HepG2 (cell line): ENCODE results near the gene FTL. TPM values are rescaled to one million over a fixed set of nuclear protein-coding genes. Genes with fewer than 3 reads are reported as not detected.

Experiments used
- ARNT2 ChIP-seq: sonication (generic); formaldehyde crosslinking; IDR thresholded peaks from 2 replicates; pipeline ENCODE4 v1.8.0; 2022; ENCODE audit warnings: mild to moderate bottlenecking, low read depth, missing genetic modification reagents, moderate library complexity
- CENPBD1 ChIP-seq: sonication (generic); formaldehyde crosslinking; IDR thresholded peaks from 2 replicates; pipeline ENCODE4 v1.8.0; 2022; ENCODE audit warnings: missing genetic modification reagents, low read depth, mild to moderate bottlenecking, borderline replicate concordance
- KDM4B ChIP-seq: sonication (generic); formaldehyde crosslinking; IDR thresholded peaks from 2 replicates; pipeline ENCODE4 v1.4.0; 2020; ENCODE audit warnings: missing genetic modification reagents
- MYC ChIP-seq: sonication (generic); formaldehyde crosslinking; IDR thresholded peaks from 2 replicates; pipeline ENCODE4 v1.9.0; 2021; ENCODE audit warnings: missing genetic modification reagents, borderline replicate concordance
- NONO ChIP-seq, 2 experiments: fragments of 450-650 bp in 1 of 2; sonication (generic) in 1 of 2; formaldehyde crosslinking in 1 of 2; IDR thresholded peaks in 1 of 2; conservative IDR thresholded peaks in 1 of 2; 2 replicates each; pipeline versions ENCODE4 v1.6.1 to v1.8.0; 2017 to 2022; ENCODE audit warnings: mild to moderate bottlenecking in 1 of 2, missing genetic modification reagents in 1 of 2, moderate library complexity in 1 of 2
- RXRA ChIP-seq: sonication (generic); formaldehyde crosslinking; IDR thresholded peaks from 2 replicates; pipeline ENCODE4 v1.5.1; 2020; ENCODE audit warnings: missing genetic modification reagents
- SKIL ChIP-seq: sonication (generic); formaldehyde crosslinking; IDR thresholded peaks from 2 replicates; pipeline ENCODE4 v1.8.0; 2022; ENCODE audit warnings: missing genetic modification reagents, mild to moderate bottlenecking, moderate library complexity, borderline replicate concordance
- SP1 ChIP-seq, 2 experiments: fragments of 450-650 bp in 1 of 2; sonication (generic) in 1 of 2; formaldehyde crosslinking in 1 of 2; IDR thresholded peaks; 2 replicates each; pipeline versions ENCODE4 v1.4.0 to v1.6.1; 2016 to 2020; ENCODE audit warnings: missing genetic modification reagents in 1 of 2
- STAT6 ChIP-seq: sonication (generic); formaldehyde crosslinking; IDR thresholded peaks from 2 replicates; pipeline ENCODE4 v1.4.0; 2020; ENCODE audit warnings: missing genetic modification reagents, mild to moderate bottlenecking, borderline replicate concordance
- TBX2 ChIP-seq: sonication (generic); formaldehyde crosslinking; IDR thresholded peaks from 2 replicates; pipeline ENCODE4 v1.5.0; 2020; ENCODE audit warnings: missing genetic modification reagents, mild to moderate bottlenecking, borderline replicate concordance
- TEAD2 ChIP-seq: sonication (generic); formaldehyde crosslinking; IDR thresholded peaks from 2 replicates; pipeline ENCODE4 v1.9.0; 2021; ENCODE audit warnings: missing genetic modification reagents
- ZBTB49 ChIP-seq: sonication (generic); formaldehyde crosslinking; IDR thresholded peaks from 2 replicates; pipeline ENCODE4 v1.4.0; 2020; ENCODE audit warnings: missing genetic modification reagents, borderline replicate concordance
- ZNF20 ChIP-seq: sonication (generic); formaldehyde crosslinking; IDR thresholded peaks from 2 replicates; pipeline ENCODE4 v1.4.0; 2020; ENCODE audit warnings: mild to moderate bottlenecking, moderate library complexity, missing genetic modification reagents
- ZNF607 ChIP-seq: sonication (generic); formaldehyde crosslinking; IDR thresholded peaks from 2 replicates; pipeline ENCODE4 v1.5.1; 2020; ENCODE audit warnings: missing genetic modification reagents, mild to moderate bottlenecking, borderline replicate concordance
- ZNF687 ChIP-seq: sonication (generic); formaldehyde crosslinking; IDR thresholded peaks from 2 replicates; pipeline ENCODE4 v1.5.1; 2020; ENCODE audit warnings: mild to moderate bottlenecking, missing genetic modification reagents, moderate library complexity
- polyA plus RNA-seq, 8 experiments: library from polyadenylated mRNA; depleted of rRNA in 3 of 8; stranded (reverse) in 7 of 8; unstranded in 1 of 8; fragments of >200 nt; fragmentation: Illumina TruSeq in 4 of 8; extraction: Trizol in 4 of 8; gene quantifications; 2 replicates each; pipeline versions ENCODE4 v1.2.1 to v1.2.3, GENCODE V29; 2011 to 2016; ENCODE audit warnings: low read depth in 4 of 8, missing spikeins in 1 of 8, mixed read lengths in 1 of 8; ENCODE audit not compliant: insufficient read depth in 1 of 8
- total RNA-seq, 5 experiments: library from RNA; depleted of rRNA; stranded (reverse); fragments of >200 nt; fragmentation: Illumina TruSeq; extraction: Trizol; gene quantifications; 2 replicates each; pipeline ENCODE4 v1.2.3, GENCODE V29; 2016; ENCODE audit warnings: low read depth in 1 of 5

FTL gene
- total and polyA plus RNA-seq, 2 of the 13 experiments (the other 11 are each of a cell fraction or from before 2014, with no cell fraction given) = 2,721 to 8,800 TPM

- TF ChIP-seq ZNF687 (CRISPR knock-in tag) = peak; percentile 88
- TF ChIP-seq NONO (IDR thresholded peaks at IDR 0.05) = no peak
- peak; percentile 89 for TF ChIP-seq NONO (CRISPR knock-in tag; conservative IDR thresholded peaks at IDR 0.05)
- no peak; the same call in 1 of the 2 replicates for TF ChIP-seq STAT6
- TF ChIP-seq TBX2 (CRISPR knock-in tag) = no peak; the same call in 1 of the 2 replicates
- peak; percentile 74; the same call in 1 of the 2 replicates for TF ChIP-seq KDM4B (CRISPR knock-in tag)
- TF ChIP-seq CENPBD1 (CRISPR knock-in tag) = no peak
- no peak; the same call in 1 of the 2 replicates for TF ChIP-seq RXRA (CRISPR knock-in tag)
- no peak for TF ChIP-seq SP1 (IDR thresholded peaks at IDR 0.05)
- TF ChIP-seq SP1 (CRISPR knock-in tag; IDR thresholded peaks at IDR 0.05) = peak; percentile 86
- TF ChIP-seq ZNF607 = peak; percentile 97
- no peak for TF ChIP-seq ZNF20
- TF ChIP-seq TEAD2 = peak; percentile 95
- TF ChIP-seq MYC (CRISPR knock-in tag) = peak; percentile 74; the same call in 1 of the 2 replicates
- no peak for TF ChIP-seq ZBTB49 (CRISPR knock-in tag)
- TF ChIP-seq ARNT2 (CRISPR knock-in tag) = peak; percentile 86
- 0 out of 2 replicates have a peak, but pooled peaks have one; percentile 40 for TF ChIP-seq SKIL (CRISPR knock-in tag)
Measured at GRCh38 chr19:48965040-48965805, at the start of gene FTL (continued).
